IMR-90 (cell line): Measurements from ENCODE around the gene OR2H1. TPM values are rescaled to one million over a fixed set of nuclear protein-coding genes. Genes with fewer than 3 reads are reported as not detected.

ENCODE experiments used
- ATAC-seq: fragments of 200-7000 bp; cut with Tn5 transposase; 2 replicates; pipeline ENCODE4 v1.9.1; 2020; ENCODE audit warnings: low read depth, mild to moderate bottlenecking, moderate library complexity
- BruUV-seq: library from RNA; stranded (reverse); fragments of 400-500 nt; replicated peaks from 2 replicates; lab custom pipeline; 2021; lab: Mats Ljungman, UMichigan
- CTCF ChIA-PET: fragments of 300-600 bp; formaldehyde crosslinking; extraction: SDS; loops from one replicate; lab custom pipeline; 2021; ENCODE audit warnings: antibody characterized with exemption; lab: Yijun Ruan, JAX
- POLR2A ChIA-PET: fragments of 300-600 bp; sonication (Branson Sonifier 250); formaldehyde crosslinking; loops from one replicate; lab custom pipeline; 2022; ENCODE audit warnings: antibody characterized with exemption; ENCODE audit not compliant: unreplicated experiment; lab: Charles Lee
- DNase-seq: peaks from one replicate; pipeline ENCODE4 v3.0.0; 2013
- H2AFZ ChIP-seq: replicated peaks from 2 replicates; pipeline ENCODE3; 2013; ENCODE audit warnings: low read length, mild to moderate bottlenecking; ENCODE audit not compliant: poor library complexity
- H2AK5ac ChIP-seq: 2 replicates; pipeline ENCODE4 v1.6.1; 2013; ENCODE audit warnings: low read depth, low read length, inconsistent platforms
- H2AK9ac ChIP-seq: replicated peaks from 2 replicates; pipeline ENCODE3; 2013; ENCODE audit warnings: mild to moderate bottlenecking, low read depth, low read length, moderate library complexity; ENCODE audit not compliant: poor library complexity
- H2BK120ac ChIP-seq: 2 replicates; pipeline ENCODE4 v1.6.1; 2013; ENCODE audit warnings: low read depth, low read length, inconsistent platforms
- H2BK15ac ChIP-seq: 3 replicates; pipeline ENCODE4 v1.6.1; 2013; ENCODE audit warnings: low read depth, low read length, inconsistent platforms
- H2BK20ac ChIP-seq: 2 replicates; pipeline ENCODE4 v1.6.1; 2013; ENCODE audit warnings: low read depth, mild to moderate bottlenecking, inconsistent platforms, low read length, moderate library complexity
- H2BK5ac ChIP-seq: 2 replicates; pipeline ENCODE4 v1.6.1; 2013; ENCODE audit warnings: mild to moderate bottlenecking, low read depth, low read length, inconsistent platforms; ENCODE audit not compliant: poor library complexity, severe bottlenecking
- H3K14ac ChIP-seq: replicated peaks from 2 replicates; pipeline ENCODE4 v1.6.1; 2013; ENCODE audit warnings: low read depth, low read length, inconsistent platforms
- H3K18ac ChIP-seq: 2 replicates; pipeline ENCODE4 v1.6.1; 2013; ENCODE audit warnings: low read depth, low read length, control low read depth
- H3K23ac ChIP-seq: 2 replicates; pipeline ENCODE4 v1.6.1; 2013; ENCODE audit warnings: low read depth, low read length, inconsistent platforms
- H3K27ac ChIP-seq: 2 replicates; pipeline ENCODE4 v1.5.1; 2013; ENCODE audit warnings: mild to moderate bottlenecking, control low read depth, low read length; ENCODE audit not compliant: insufficient read depth
- H3K27me3 ChIP-seq: 2 replicates; pipeline ENCODE4 v1.6.1; 2013; ENCODE audit warnings: low read length; ENCODE audit not compliant: control insufficient read depth, insufficient read depth
- H3K36me3 ChIP-seq: 2 replicates; pipeline ENCODE4 v1.6.1; 2013; ENCODE audit warnings: low read length, mixed read lengths; ENCODE audit not compliant: control insufficient read depth, insufficient read depth
- H3K4ac ChIP-seq: 2 replicates; pipeline ENCODE4 v1.6.1; 2013; ENCODE audit warnings: low read depth, low read length, inconsistent platforms
- H3K4me1 ChIP-seq: 2 replicates; pipeline ENCODE4 v1.6.1; 2013; ENCODE audit warnings: low read length, mixed read lengths; ENCODE audit not compliant: control insufficient read depth, insufficient read depth
- H3K4me2 ChIP-seq: 2 replicates; pipeline ENCODE4 v1.6.1; 2013; ENCODE audit warnings: low read depth, mild to moderate bottlenecking, control low read depth, low read length, moderate library complexity
- H3K4me3 ChIP-seq: 2 replicates; pipeline ENCODE4 v1.5.1; 2013; ENCODE audit warnings: low read depth, mild to moderate bottlenecking, control low read depth, low read length, moderate library complexity; ENCODE audit not compliant: insufficient read depth
- H3K56ac ChIP-seq: 2 replicates; pipeline ENCODE4 v1.6.1; 2013; ENCODE audit warnings: low read length, inconsistent platforms; ENCODE audit not compliant: insufficient read depth; ENCODE audit errors: extremely low read depth
- H3K79me1 ChIP-seq, 2 experiments: 2 replicates each; pipeline ENCODE4 v1.6.1; 2013; ENCODE audit warnings: low read length in 2 of 2, inconsistent platforms in 1 of 2, low read depth in 1 of 2
- H3K9ac ChIP-seq: 2 replicates; pipeline ENCODE4 v1.6.1; 2013; ENCODE audit warnings: low read depth, low read length, control low read depth
- H3K9me1 ChIP-seq: 2 replicates; pipeline ENCODE4 v1.6.1; 2013; ENCODE audit warnings: low read length, inconsistent platforms; ENCODE audit not compliant: insufficient read depth
- H3K9me3 ChIP-seq: 2 replicates; pipeline ENCODE4 v1.6.1; 2013; ENCODE audit warnings: low read length; ENCODE audit not compliant: control insufficient read depth, insufficient read depth
- H4K20me1 ChIP-seq: 2 replicates; pipeline ENCODE4 v1.6.1; 2013; ENCODE audit warnings: low read length, inconsistent platforms; ENCODE audit not compliant: insufficient read depth
- H4K5ac ChIP-seq: 2 replicates; pipeline ENCODE4 v1.6.1; 2013; ENCODE audit warnings: mild to moderate bottlenecking, low read depth, low read length, control low read depth
- H4K8ac ChIP-seq, 2 experiments: 2 replicates each; pipeline ENCODE4 v1.6.1; 2013; ENCODE audit warnings: low read depth in 2 of 2, low read length in 2 of 2, control low read depth in 1 of 2, inconsistent platforms in 1 of 2
- H4K91ac ChIP-seq: 2 replicates; pipeline ENCODE4 v1.6.1; 2013; ENCODE audit warnings: low read depth, low read length, inconsistent platforms; ENCODE audit not compliant: insufficient read depth
- BHLHE40 ChIP-seq: fragments of 150-350 bp; IDR thresholded peaks from 2 replicates; pipeline ENCODE4 v1.6.1; 2016; ENCODE audit warnings: mild to moderate bottlenecking, low read depth, low read length
- CEBPB ChIP-seq: IDR thresholded peaks from 2 replicates; pipeline ENCODE4 v1.6.1; 2012; ENCODE audit warnings: low read depth, low read length, improper control_type of control experiment
- CHD1 ChIP-seq: IDR thresholded peaks from 2 replicates; pipeline ENCODE4 v1.6.1; 2012; ENCODE audit warnings: low read depth, low read length, improper control_type of control experiment
- FOS ChIP-seq: fragments of 150-350 bp; IDR thresholded peaks from 2 replicates; pipeline ENCODE4 v1.6.1; 2016; ENCODE audit warnings: low read depth, low read length
- MAFK ChIP-seq: IDR thresholded peaks from 2 replicates; pipeline ENCODE4 v1.6.1; 2012; ENCODE audit warnings: low read depth, low read length, improper control_type of control experiment
- MAZ ChIP-seq: IDR thresholded peaks from 2 replicates; pipeline ENCODE4 v1.6.1; 2012; ENCODE audit warnings: low read depth, mild to moderate bottlenecking, low read length, improper control_type of control experiment, moderate library complexity, borderline replicate concordance
- MXI1 ChIP-seq: IDR thresholded peaks from 2 replicates; pipeline ENCODE4 v1.6.1; 2012; ENCODE audit warnings: low read depth, mild to moderate bottlenecking, low read length, moderate library complexity, borderline replicate concordance
- NFE2L2 ChIP-seq: fragments of 150-350 bp; IDR thresholded peaks from 2 replicates; pipeline ENCODE4 v1.6.1; 2016; ENCODE audit warnings: low read depth, mild to moderate bottlenecking, low read length
- POLR2A ChIP-seq: IDR thresholded peaks from 2 replicates; pipeline ENCODE4 v1.6.1; 2012; ENCODE audit warnings: mild to moderate bottlenecking, low read depth, low read length
- RAD21 ChIP-seq: IDR thresholded peaks from 2 replicates; pipeline ENCODE4 v1.6.1; 2012; ENCODE audit warnings: low read length, improper control_type of control experiment
- RCOR1 ChIP-seq: IDR thresholded peaks from 2 replicates; pipeline ENCODE4 v1.6.1; 2012; ENCODE audit warnings: mild to moderate bottlenecking, low read length, improper control_type of control experiment; ENCODE audit not compliant: insufficient replicate concordance
- RFX5 ChIP-seq: IDR thresholded peaks from 2 replicates; pipeline ENCODE4 v1.8.0; 2012; ENCODE audit warnings: low read depth, mild to moderate bottlenecking, low read length, moderate library complexity
- SMC3 ChIP-seq: fragments of 150-350 bp; IDR thresholded peaks from 2 replicates; pipeline ENCODE4 v1.6.1; 2016; ENCODE audit warnings: low read depth, mild to moderate bottlenecking, antibody characterized with exemption, low read length, moderate library complexity
- dilution Hi-C: fragments of 300-500 bp; cut with HindIII; formaldehyde crosslinking; loops from one replicate; pipeline ENCODE4 v1.14.3; 2018; ENCODE audit warnings: low sequenced_read_pairs; ENCODE audit not compliant: unreplicated experiment
- in situ Hi-C: fragments of 300-500 bp; cut with MboI; formaldehyde crosslinking; loops from 3 replicates; pipeline ENCODE4 v1.14.3; 2019; ENCODE audit warnings: low sequenced_read_pairs, inconsistent platforms, mixed read lengths
- intact Hi-C: fragments of 100-400 bp; cut with micrococcal nuclease; formaldehyde crosslinking; loops from 2 replicates; pipeline ENCODE4 v1.10.0; 2022
- polyA plus RNA-seq, 3 experiments: library from polyadenylated mRNA; depleted of rRNA; stranded (reverse); fragments of >200 nt; gene quantifications; 2 replicates each; pipeline ENCODE4 v1.2.3, GENCODE V29; 2012; ENCODE audit warnings: low replicate concordance in 1 of 3
- total RNA-seq: library from RNA; depleted of rRNA; stranded (reverse); fragments of >200 nt; gene quantifications from 2 replicates; pipeline ENCODE4 v1.2.3, GENCODE V29; 2012
- TF ChIP-seq, protein P1 (sequence below): conservative IDR thresholded peaks from 2 replicates; pipeline ENCODE4 v1.5.1; 2012; ENCODE audit warnings: mild to moderate bottlenecking, low read depth, low read length, improper control_type of control experiment
- TF ChIP-seq, protein P2 (sequence below): fragments of 150-350 bp; IDR thresholded peaks from 2 replicates; pipeline ENCODE4 v1.6.1; 2017; ENCODE audit warnings: mild to moderate bottlenecking, antibody characterized with exemption, low read length, low read depth
- TF ChIP-seq, protein P3 (sequence below): fragments of 150-350 bp; IDR thresholded peaks from 2 replicates; pipeline ENCODE4 v1.6.1; 2016; ENCODE audit warnings: low read depth, mild to moderate bottlenecking, low read length, moderate library complexity, borderline replicate concordance

OR2H1 gene
- total and polyA plus RNA-seq, 2 of the 4 experiments (the other 2 are of a cell fraction), result not detected

DNA sequence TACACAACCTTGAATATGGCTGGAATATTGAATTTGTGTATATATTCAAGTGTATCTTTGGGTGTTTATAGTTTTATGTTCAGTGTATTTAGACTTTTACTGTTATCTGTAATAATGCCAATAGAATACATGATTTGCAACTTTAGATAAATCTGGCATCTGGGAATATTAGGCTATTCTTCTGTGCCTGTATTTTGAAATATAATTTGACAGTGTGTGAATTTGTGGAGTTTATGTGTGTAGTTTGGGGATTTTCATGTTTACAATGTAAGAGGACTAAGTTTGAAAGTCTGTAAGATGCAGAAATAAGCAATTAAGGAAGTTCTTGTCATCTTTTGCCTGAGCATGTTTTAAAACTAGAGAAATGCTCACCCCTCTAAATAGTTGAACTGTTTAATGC, 17.9 kb upstream of the OR2H1 start, which contains the start of gene OR10C1:
TSS of gene OR10C1 (plus strand) at position 301 of the 400 bp plus-strand sequence. CDS start 710 bp downstream, outside the sequence.
- Histone ChIP-seq H2AFZ (no peak within 1 kb of the TSS), H3K27ac (no peak within 1 kb of the TSS), H4K5ac (no peak within 1 kb of the TSS), H3K4me2 (no peak within 1 kb of the TSS), H3K9me1 (no peaks in the 10 kb centered on the region), H3K4ac (no peak within 1 kb of the TSS), H3K9ac (no peak within 1 kb of the TSS), H3K56ac (no peak within 1 kb of the TSS), H2BK15ac (no peak within 1 kb of the TSS), H4K91ac (no peak within 1 kb of the TSS), H2BK20ac (no peak within 1 kb of the TSS), H2BK5ac (no peak within 1 kb of the TSS), H3K79me1 (no peaks in the 10 kb centered on the region), H3K36me3 (no peaks in the 10 kb centered on the region), H4K20me1 (no peaks in the 10 kb centered on the region), H4K8ac (no peak within 1 kb of the TSS), H3K27me3 (no peaks in the 10 kb centered on the region), H3K4me3 (no peak within 1 kb of the TSS), H2BK120ac (no peak within 1 kb of the TSS), H3K18ac (no peak within 1 kb of the TSS), H3K4me1 (no peaks in the 10 kb centered on the region), H3K9me3 (peaks cover 13% of the 10 kb centered on the region), H3K14ac (no peak within 1 kb of the TSS), H2AK5ac (no peak within 1 kb of the TSS), H3K23ac (no peak within 1 kb of the TSS), H2AK9ac (no peak within 1 kb of the TSS)
- DNase-seq (no peak), ATAC-seq (no peak)
- in situ Hi-C loops (no loop called here), intact Hi-C loops (no loop called here), dilution Hi-C loops (no loop called here)
- ChIA-PET CTCF (no interaction called here), POLR2A (no interaction called here)
- no TSS peak for BruUV-seq
- TF ChIP-seq RAD21, result no peak
- TF ChIP-seq SMC3, result no peak
- no peak for TF ChIP-seq RCOR1
- TF ChIP-seq, protein P1, sequence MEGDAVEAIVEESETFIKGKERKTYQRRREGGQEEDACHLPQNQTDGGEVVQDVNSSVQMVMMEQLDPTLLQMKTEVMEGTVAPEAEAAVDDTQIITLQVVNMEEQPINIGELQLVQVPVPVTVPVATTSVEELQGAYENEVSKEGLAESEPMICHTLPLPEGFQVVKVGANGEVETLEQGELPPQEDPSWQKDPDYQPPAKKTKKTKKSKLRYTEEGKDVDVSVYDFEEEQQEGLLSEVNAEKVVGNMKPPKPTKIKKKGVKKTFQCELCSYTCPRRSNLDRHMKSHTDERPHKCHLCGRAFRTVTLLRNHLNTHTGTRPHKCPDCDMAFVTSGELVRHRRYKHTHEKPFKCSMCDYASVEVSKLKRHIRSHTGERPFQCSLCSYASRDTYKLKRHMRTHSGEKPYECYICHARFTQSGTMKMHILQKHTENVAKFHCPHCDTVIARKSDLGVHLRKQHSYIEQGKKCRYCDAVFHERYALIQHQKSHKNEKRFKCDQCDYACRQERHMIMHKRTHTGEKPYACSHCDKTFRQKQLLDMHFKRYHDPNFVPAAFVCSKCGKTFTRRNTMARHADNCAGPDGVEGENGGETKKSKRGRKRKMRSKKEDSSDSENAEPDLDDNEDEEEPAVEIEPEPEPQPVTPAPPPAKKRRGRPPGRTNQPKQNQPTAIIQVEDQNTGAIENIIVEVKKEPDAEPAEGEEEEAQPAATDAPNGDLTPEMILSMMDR, result no peak
- TF ChIP-seq, protein P2, sequence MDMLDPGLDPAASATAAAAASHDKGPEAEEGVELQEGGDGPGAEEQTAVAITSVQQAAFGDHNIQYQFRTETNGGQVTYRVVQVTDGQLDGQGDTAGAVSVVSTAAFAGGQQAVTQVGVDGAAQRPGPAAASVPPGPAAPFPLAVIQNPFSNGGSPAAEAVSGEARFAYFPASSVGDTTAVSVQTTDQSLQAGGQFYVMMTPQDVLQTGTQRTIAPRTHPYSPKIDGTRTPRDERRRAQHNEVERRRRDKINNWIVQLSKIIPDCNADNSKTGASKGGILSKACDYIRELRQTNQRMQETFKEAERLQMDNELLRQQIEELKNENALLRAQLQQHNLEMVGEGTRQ, result no peak
- TF ChIP-seq NFE2L2, result no peak
- TF ChIP-seq RFX5, result no peak
- TF ChIP-seq POLR2A, result no peak
- TF ChIP-seq MAFK, result no peak
- no peak for TF ChIP-seq MXI1
- no peak for TF ChIP-seq CHD1
- no peak for TF ChIP-seq FOS
- no peak for TF ChIP-seq MAZ
- TF ChIP-seq, protein P3, sequence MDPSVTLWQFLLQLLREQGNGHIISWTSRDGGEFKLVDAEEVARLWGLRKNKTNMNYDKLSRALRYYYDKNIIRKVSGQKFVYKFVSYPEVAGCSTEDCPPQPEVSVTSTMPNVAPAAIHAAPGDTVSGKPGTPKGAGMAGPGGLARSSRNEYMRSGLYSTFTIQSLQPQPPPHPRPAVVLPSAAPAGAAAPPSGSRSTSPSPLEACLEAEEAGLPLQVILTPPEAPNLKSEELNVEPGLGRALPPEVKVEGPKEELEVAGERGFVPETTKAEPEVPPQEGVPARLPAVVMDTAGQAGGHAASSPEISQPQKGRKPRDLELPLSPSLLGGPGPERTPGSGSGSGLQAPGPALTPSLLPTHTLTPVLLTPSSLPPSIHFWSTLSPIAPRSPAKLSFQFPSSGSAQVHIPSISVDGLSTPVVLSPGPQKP, result no peak
- TF ChIP-seq CEBPB, result no peak
- TF ChIP-seq BHLHE40, result no peak
